Endothelial cell of umbilical vein (primary cell): ENCODE data around the gene SLC49A3. TPM values are rescaled to one million over a fixed set of nuclear protein-coding genes. Genes with fewer than 3 reads are reported as not detected.

ENCODE experiments used
- BruUV-seq: library from RNA; stranded (reverse); fragments of 400-500 nt; replicated peaks from 2 replicates; lab custom pipeline; 2021; lab: Mats Ljungman, UMichigan
- CTCF ChIA-PET: fragments of 300-600, 350-600 bp; sonication (Branson Sonifier 250); formaldehyde crosslinking; loops from one replicate; lab custom pipeline; 2021; ENCODE audit warnings: antibody characterized with exemption, inconsistent platforms; lab: Charles Lee
- POLR2A ChIA-PET: fragments of 300-600, 350-600 bp; sonication (Branson Sonifier 250); formaldehyde crosslinking; loops from one replicate; lab custom pipeline; 2021; ENCODE audit warnings: antibody characterized with exemption, inconsistent platforms; lab: Charles Lee
- DNase-seq: peaks from one replicate; pipeline ENCODE4 v3.0.0-alpha.2; 2011; ENCODE audit warnings: low read depth, low spot score
- FAIRE-seq: peaks from 2 replicates; lab custom pipeline; 2011; peaks lifted over from hg19 to GRCh38; lab: Jason Lieb, UNC
- H2AFZ ChIP-seq: 2 replicates; pipeline ENCODE4 v1.6.0; 2012; ENCODE audit warnings: low read depth, low read length, control low read depth, inconsistent platforms
- H3K27ac ChIP-seq: 2 replicates; pipeline ENCODE4 v1.5.1; 2011; ENCODE audit warnings: low read depth, mild to moderate bottlenecking, control low read depth, low read length, moderate library complexity; ENCODE audit not compliant: insufficient read depth
- H3K27me3 ChIP-seq, 2 experiments: 2 replicates each; pipeline versions ENCODE4 v1.6.0 to v1.6.1; 2011; ENCODE audit warnings: low read length in 2 of 2, mixed read lengths in 1 of 2; ENCODE audit not compliant: control insufficient read depth in 2 of 2, insufficient read depth in 2 of 2
- H3K36me3 ChIP-seq, 2 experiments: 2 replicates in 1 of 2; 3 replicates in 1 of 2; pipeline ENCODE4 v1.5.1; 2011; ENCODE audit warnings: low read length in 2 of 2, mild to moderate bottlenecking in 1 of 2, moderate library complexity in 1 of 2; ENCODE audit not compliant: control insufficient read depth in 2 of 2, insufficient read depth in 2 of 2; ENCODE audit errors: extremely low read depth in 1 of 2
- H3K4me1 ChIP-seq: 3 replicates; pipeline ENCODE4 v1.5.1; 2011; ENCODE audit warnings: mild to moderate bottlenecking, low read length; ENCODE audit not compliant: control insufficient read depth, insufficient read depth; ENCODE audit errors: extremely low read depth
- H3K4me2 ChIP-seq: 2 replicates; pipeline ENCODE4 v1.6.1; 2011; ENCODE audit warnings: low read length, control low read depth, mixed read lengths; ENCODE audit not compliant: insufficient read depth
- H3K4me3 ChIP-seq, 3 experiments: fragments of 200-600 bp in 1 of 3; sonication (generic), shearing (Covaris generic) in 1 of 3; replicated peaks in 1 of 3; 2 replicates each; pipeline ENCODE4 v1.5.1; 2011 to 2016; ENCODE audit warnings: control low read depth in 3 of 3, low read length in 3 of 3, mild to moderate bottlenecking in 2 of 3, inconsistent platforms in 1 of 3, low read depth in 1 of 3, moderate library complexity in 1 of 3; ENCODE audit not compliant: insufficient read depth in 1 of 3
- H3K79me2 ChIP-seq: 2 replicates; pipeline ENCODE4 v1.6.0; 2012; ENCODE audit warnings: low read length, inconsistent platforms; ENCODE audit not compliant: control insufficient read depth, insufficient read depth
- H3K9ac ChIP-seq: replicated peaks from 2 replicates; pipeline ENCODE3; 2011; ENCODE audit warnings: low read length, control low read depth; ENCODE audit not compliant: insufficient read depth; ENCODE audit errors: extremely low read depth
- H3K9me1 ChIP-seq: replicated peaks from 3 replicates; pipeline ENCODE4 v1.6.0; 2011; ENCODE audit warnings: mild to moderate bottlenecking, low read length; ENCODE audit not compliant: control insufficient read depth, insufficient read depth; ENCODE audit errors: extremely low read depth
- H3K9me3 ChIP-seq: replicated peaks from 2 replicates; pipeline ENCODE4 v1.5.1; 2012; ENCODE audit warnings: low read length, inconsistent platforms; ENCODE audit not compliant: control insufficient read depth, insufficient read depth
- H4K20me1 ChIP-seq: replicated peaks from 2 replicates; pipeline ENCODE3; 2011; ENCODE audit warnings: mild to moderate bottlenecking, low read length; ENCODE audit not compliant: control insufficient read depth, insufficient read depth; ENCODE audit errors: extremely low read depth
- EZH2 ChIP-seq: IDR thresholded peaks from 2 replicates; pipeline ENCODE4 v1.6.1; 2012; ENCODE audit warnings: borderline replicate concordance, low read depth, mild to moderate bottlenecking, moderate library complexity, low read length, inconsistent platforms; ENCODE audit not compliant: severe bottlenecking
- FOS ChIP-seq: IDR thresholded peaks from 2 replicates; pipeline ENCODE4 v1.6.1; 2011; ENCODE audit warnings: mild to moderate bottlenecking, low read length, moderate library complexity, borderline replicate concordance; ENCODE audit not compliant: insufficient read depth
- GATA2 ChIP-seq: IDR thresholded peaks from 2 replicates; pipeline ENCODE4 v1.7.0; 2011; ENCODE audit warnings: low read depth, mild to moderate bottlenecking, moderate library complexity, mixed read lengths, low read length; ENCODE audit not compliant: insufficient read length, insufficient read depth
- JUN ChIP-seq: IDR thresholded peaks from 2 replicates; pipeline ENCODE4 v1.6.1; 2011; ENCODE audit warnings: borderline replicate concordance, low read depth; ENCODE audit not compliant: insufficient read length, insufficient read depth
- MYC ChIP-seq: IDR thresholded peaks from one replicate; pipeline ENCODE4 v1.6.1; 2011; ENCODE audit warnings: mild to moderate bottlenecking, low read depth, low read length
- POLR2A ChIP-seq: IDR thresholded peaks from 2 replicates; pipeline ENCODE4 v1.6.1; 2012; ENCODE audit warnings: low read depth, mild to moderate bottlenecking, control low read depth, low read length
- POLR2AphosphoS5 ChIP-seq: IDR thresholded peaks from 2 replicates; pipeline ENCODE4 v1.6.1; 2012; ENCODE audit warnings: low read depth, mild to moderate bottlenecking, control low read depth, low read length, moderate library complexity; ENCODE audit not compliant: insufficient read depth
- dilution Hi-C: fragments of 300-500 bp; cut with MboI; formaldehyde crosslinking; loops from one replicate; pipeline ENCODE4 v1.15.0; 2019; ENCODE audit warnings: low sequenced_read_pairs; ENCODE audit not compliant: extremely low pct_ligation_motif_present
- intact Hi-C: fragments of 100-400 bp; cut with micrococcal nuclease; formaldehyde crosslinking; loops from one replicate; pipeline ENCODE4 v1.10.0; 2022
- polyA plus RNA-seq, 4 experiments: library from polyadenylated mRNA; depleted of rRNA in 3 of 4; stranded (reverse) in 3 of 4; unstranded in 1 of 4; fragments of >200 nt; gene quantifications; 2 replicates each; pipeline versions ENCODE4 v1.2.1 to v1.2.3, GENCODE V29; 2011 to 2012; ENCODE audit warnings: missing spikeins in 1 of 4
- total RNA-seq: library from RNA; stranded (reverse); gene quantifications from 2 replicates; pipeline ENCODE4 v1.2.3, GENCODE V29; 2021
- TF ChIP-seq, protein P1 (sequence below): IDR thresholded peaks from 2 replicates; pipeline ENCODE4 v1.6.1; 2011; ENCODE audit not compliant: insufficient read depth, insufficient read length
- TF ChIP-seq, protein P2 (sequence below), 2 donors: IDR thresholded peaks; 1 replicate in 1 of 2; 2 replicates in 1 of 2; pipeline ENCODE4 v1.5.1; 2011; ENCODE audit warnings: low read length in 2 of 2, mild to moderate bottlenecking in 2 of 2, moderate library complexity in 2 of 2, control low read depth in 1 of 2, inconsistent platforms in 1 of 2, low read depth in 1 of 2; ENCODE audit not compliant: insufficient read depth in 1 of 2; ENCODE audit errors: extremely low read depth in 1 of 2

The SLC49A3 gene
- total and polyA plus RNA-seq, 2 donors (not counting 3 experiments of a cell fraction or from before 2014, with no cell fraction given) = 4.2 to 11.5 TPM

DNA sequence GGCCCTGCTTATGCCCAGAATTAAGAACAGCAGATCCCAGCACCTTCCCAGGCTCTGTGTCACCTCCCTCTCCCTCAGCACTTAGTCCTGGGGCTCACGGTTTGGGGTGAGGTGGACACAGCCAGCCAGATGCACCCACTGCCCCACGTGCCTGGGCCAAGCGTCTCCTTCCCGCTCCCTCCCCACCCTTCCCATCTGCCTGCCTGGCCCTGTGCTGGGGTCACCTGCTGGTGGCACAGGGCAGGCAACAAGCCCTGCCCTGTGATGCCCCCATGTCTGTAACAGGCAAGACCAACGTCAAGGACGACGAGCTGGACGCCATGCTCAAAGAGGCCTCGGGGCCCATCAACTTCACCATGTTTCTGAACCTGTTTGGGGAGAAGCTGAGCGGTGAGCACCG lies 9.3 kb downstream of the SLC49A3 start:
- H3K79me2 ChIP-seq = peaks cover 4% of the 10 kb centered on the region
- no TSS peak for BruUV-seq
- H3K4me1 ChIP-seq = peaks cover 9% of the 10 kb centered on the region
- ChIA-PET POLR2A (no interaction called here), CTCF (no interaction called here)
- H3K9me3 ChIP-seq = no peaks in the 10 kb centered on the region
- intact Hi-C loops (loop anchor here (10.0 kb wide), 2 partner anchors 205 to 345 kb away; partner anchors contain the start of gene ZNF141), dilution Hi-C loops (no loop called here)
- H2AFZ ChIP-seq = no peak overlapping the region
- FAIRE-seq (no peak), DNase-seq (no peak)
- no peaks in the 10 kb centered on the region for H3K36me3 ChIP-seq
- H4K20me1 ChIP-seq = no peaks in the 10 kb centered on the region
- no peak overlapping the region for H3K4me2 ChIP-seq
- no peaks in the 10 kb centered on the region for H3K27me3 ChIP-seq
- no peak overlapping the region for H3K27ac ChIP-seq
- no peak overlapping the region for H3K4me3 ChIP-seq
- no peaks in the 10 kb centered on the region for H3K9me1 ChIP-seq
- no peak overlapping the region for H3K9ac ChIP-seq
- no peak for TF ChIP-seq POLR2A
- TF ChIP-seq, protein P1, sequence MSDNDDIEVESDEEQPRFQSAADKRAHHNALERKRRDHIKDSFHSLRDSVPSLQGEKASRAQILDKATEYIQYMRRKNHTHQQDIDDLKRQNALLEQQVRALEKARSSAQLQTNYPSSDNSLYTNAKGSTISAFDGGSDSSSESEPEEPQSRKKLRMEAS = no peak

GRCh38 chr4:679104-679481 lies 9.9 kb downstream of the SLC49A3 start:
- H3K9me1 ChIP-seq = no peaks in the 10 kb centered on the region
- H2AFZ ChIP-seq = no peak overlapping the region
- DNase-seq (no peak), FAIRE-seq (no peak)
- ChIA-PET CTCF (no interaction called here), POLR2A (no interaction called here)
- no peaks in the 10 kb centered on the region for H4K20me1 ChIP-seq
- dilution Hi-C loops = no loop called here
- no peak overlapping the region for H3K4me2 ChIP-seq
- no peaks in the 10 kb centered on the region for H3K9me3 ChIP-seq
- no peak overlapping the region for H3K9ac ChIP-seq
- no peak overlapping the region for H3K27ac ChIP-seq
- intact Hi-C loops = loop anchor here (10.0 kb wide), 2 partner anchors 204 to 344 kb away; partner anchors contain the start of gene ZNF141
- peaks cover 4% of the 10 kb centered on the region for H3K79me2 ChIP-seq
- BruUV-seq = no TSS peak
- TF ChIP-seq JUN (no peak), EZH2 (no peak), MYC (no peak), POLR2A (no peak), POLR2AphosphoS5 (no peak), GATA2 (no peak), FOS (no peak)
- TF ChIP-seq, protein P1 = no peak
- TF ChIP-seq, protein P2, sequence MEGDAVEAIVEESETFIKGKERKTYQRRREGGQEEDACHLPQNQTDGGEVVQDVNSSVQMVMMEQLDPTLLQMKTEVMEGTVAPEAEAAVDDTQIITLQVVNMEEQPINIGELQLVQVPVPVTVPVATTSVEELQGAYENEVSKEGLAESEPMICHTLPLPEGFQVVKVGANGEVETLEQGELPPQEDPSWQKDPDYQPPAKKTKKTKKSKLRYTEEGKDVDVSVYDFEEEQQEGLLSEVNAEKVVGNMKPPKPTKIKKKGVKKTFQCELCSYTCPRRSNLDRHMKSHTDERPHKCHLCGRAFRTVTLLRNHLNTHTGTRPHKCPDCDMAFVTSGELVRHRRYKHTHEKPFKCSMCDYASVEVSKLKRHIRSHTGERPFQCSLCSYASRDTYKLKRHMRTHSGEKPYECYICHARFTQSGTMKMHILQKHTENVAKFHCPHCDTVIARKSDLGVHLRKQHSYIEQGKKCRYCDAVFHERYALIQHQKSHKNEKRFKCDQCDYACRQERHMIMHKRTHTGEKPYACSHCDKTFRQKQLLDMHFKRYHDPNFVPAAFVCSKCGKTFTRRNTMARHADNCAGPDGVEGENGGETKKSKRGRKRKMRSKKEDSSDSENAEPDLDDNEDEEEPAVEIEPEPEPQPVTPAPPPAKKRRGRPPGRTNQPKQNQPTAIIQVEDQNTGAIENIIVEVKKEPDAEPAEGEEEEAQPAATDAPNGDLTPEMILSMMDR (IDR thresholded peaks at IDR 0.05; ENCODE audit: extremely low read depth in 1 of 2, insufficient read depth in 1 of 2, low read depth in 1 of 2, low read length in 2 of 2) = no peak
- H3K27me3 ChIP-seq = no peaks in the 10 kb centered on the region
- no peaks in the 10 kb centered on the region for H3K36me3 ChIP-seq
- no peak overlapping the region for H3K4me3 ChIP-seq
- peaks cover 9% of the 10 kb centered on the region for H3K4me1 ChIP-seq
